ENCODE data around the gene FLVCR2.

FLVCR2 gene

GRCh38 chr14:75542588-75543091 lies 35.8 kb upstream of the FLVCR2 start:
- TF ChIP-seq SIN3A (IDR thresholded peaks at IDR 0.05; ENCODE audit: borderline replicate concordance, insufficient read depth, low read length) (no peak), REST (IDR thresholded peaks at IDR 0.05; ENCODE audit: insufficient read depth in 1 of 2, low read depth in 2 of 2, low read length in 2 of 2) (no peak), FOXP2 (optimal IDR thresholded peaks at IDR 0.05; ENCODE audit: borderline replicate concordance, extremely low read depth, extremely low read length, insufficient read depth) (no peak), TAF1 (IDR thresholded peaks at IDR 0.05; ENCODE audit: borderline replicate concordance, insufficient read depth, low read length) (no peak), POLR2AphosphoS5 (IDR thresholded peaks at IDR 0.05; ENCODE audit: low read depth, low read length) (no peak)

- TF ChIP-seq REST (IDR thresholded peaks at IDR 0.05; ENCODE audit: insufficient read depth in 1 of 2, low read depth in 2 of 2, low read length in 2 of 2): no peak
- no peak for TF ChIP-seq POLR2AphosphoS5 (IDR thresholded peaks at IDR 0.05; ENCODE audit: low read depth, low read length)
- TF ChIP-seq SIN3A (IDR thresholded peaks at IDR 0.05; ENCODE audit: borderline replicate concordance, insufficient read depth, low read length): no peak
- TF ChIP-seq FOXP2 (optimal IDR thresholded peaks at IDR 0.05; ENCODE audit: borderline replicate concordance, extremely low read depth, extremely low read length, insufficient read depth): no peak
- no peak for TF ChIP-seq TAF1 (IDR thresholded peaks at IDR 0.05; ENCODE audit: borderline replicate concordance, insufficient read depth, low read length)
These were observed 35.2 kb upstream of the FLVCR2 start for GRCh38 chr14:75543253-75543652.

- no peak for TF ChIP-seq FOXP2 (optimal IDR thresholded peaks at IDR 0.05; ENCODE audit: borderline replicate concordance, extremely low read depth, extremely low read length, insufficient read depth)
- no peak for TF ChIP-seq SIN3A (IDR thresholded peaks at IDR 0.05; ENCODE audit: borderline replicate concordance, insufficient read depth, low read length)
- no peak for TF ChIP-seq REST (IDR thresholded peaks at IDR 0.05; ENCODE audit: insufficient read depth in 1 of 2, low read depth in 2 of 2, low read length in 2 of 2)
- TF ChIP-seq TAF1 (IDR thresholded peaks at IDR 0.05; ENCODE audit: borderline replicate concordance, insufficient read depth, low read length): no peak
These were observed 34.6 kb upstream of the FLVCR2 start for GRCh38 chr14:75543786-75544185.

GRCh38 chr14:75545907-75546306 lies 32.5 kb upstream of the FLVCR2 start:
- TF ChIP-seq FOXP2 (optimal IDR thresholded peaks at IDR 0.05; ENCODE audit: borderline replicate concordance, extremely low read depth, extremely low read length, insufficient read depth) (no peak), REST (IDR thresholded peaks at IDR 0.05; ENCODE audit: insufficient read depth in 1 of 2, low read depth in 2 of 2, low read length in 2 of 2) (no peak), POLR2AphosphoS5 (IDR thresholded peaks at IDR 0.05; ENCODE audit: low read depth, low read length) (no peak)

Data from PFSK-1 (cell line).